Uterus (tissue), 4 donors: Measurements from ENCODE around the gene SLC6A17. TPM values are rescaled to one million over a fixed set of nuclear protein-coding genes. Genes with fewer than 3 reads are reported as not detected.

Experiments
- DNase-seq, 2 donors: peaks; one replicate each; pipeline ENCODE4 v3.0.0-alpha.2; 2019 to 2020
- H3K27ac ChIP-seq, 2 donors: fragments of 200-600 bp; sonication (generic); 1 replicate in 1 of 2; 2 replicates in 1 of 2; pipeline ENCODE4 v1.5.1; 2016 to 2018
- H3K27me3 ChIP-seq, 2 donors: fragments of 200-600 bp; sonication (generic); one replicate each; pipeline ENCODE4 v1.5.1; 2018 to 2019; ENCODE audit warnings: control low read depth in 1 of 2
- H3K36me3 ChIP-seq, 2 donors: fragments of 200-600 bp; sonication (generic); one replicate each; pipeline ENCODE4 v1.5.1; 2019; ENCODE audit warnings: control low read depth in 1 of 2
- H3K4me1 ChIP-seq, 2 donors: fragments of 200-600 bp; sonication (generic); one replicate each; pipeline ENCODE4 v1.5.1; 2018 to 2019; ENCODE audit warnings: control low read depth in 1 of 2
- H3K4me3 ChIP-seq, 2 donors: fragments of 200-600 bp; sonication (generic); 1 replicate in 1 of 2; 2 replicates in 1 of 2; pipeline ENCODE4 v1.5.1; 2018 to 2019; ENCODE audit warnings: mild to moderate bottlenecking in 1 of 2
- H3K9me3 ChIP-seq, 2 donors: fragments of 200-600 bp; sonication (generic); one replicate each; pipeline ENCODE4 v1.5.1; 2019; ENCODE audit warnings: control low read depth in 1 of 2
- CTCF ChIP-seq, 4 experiments: fragments of 200-600 bp in 2 of 4; fragments of 450-650 bp in 2 of 4; sonication (generic) in 2 of 4; IDR thresholded peaks; one replicate each; pipeline ENCODE4 v1.5.1; 2016 to 2019; ENCODE audit warnings: antibody characterized with exemption in 4 of 4, mild to moderate bottlenecking in 2 of 4, moderate library complexity in 1 of 4
- POLR2A ChIP-seq, 2 donors: fragments of 450-650 bp; IDR thresholded peaks; one replicate each; pipeline ENCODE4 v1.6.1; 2016; ENCODE audit warnings: antibody characterized with exemption in 2 of 2, mild to moderate bottlenecking in 1 of 2, moderate library complexity in 1 of 2
- intact Hi-C: fragments of 100-400 bp; cut with DNase I; formaldehyde crosslinking; loops from one replicate; pipeline ENCODE4 v1.15.1; 2023; ENCODE audit warnings: low total_unique reads
- total RNA-seq, 4 donors: library from RNA; depleted of rRNA in 3 of 4; stranded (reverse); fragments of >200 nt in 3 of 4; gene quantifications; one replicate each; pipeline versions ENCODE4 v1.1.0 to v1.2.4, GENCODE V29; 2014 to 2023
- donor health status: DM: yes; HTN: yes; CAD: no.

SLC6A17 gene
- total RNA-seq, 4 donors from 2014 or later = 0.07 to 0.15 TPM; not detected in 2

GRCh38 chr1:110144366-110144765, 5.9 kb upstream of the SLC6A17 start:
- Histone ChIP-seq H3K4me3 (no peak overlapping the region), H3K27me3 (peaks cover 0 to 9% of the 10 kb centered on the region in 2 donors), H3K36me3 (no peaks in the 10 kb centered on the region), H3K9me3 (no peaks in the 10 kb centered on the region), H3K27ac (no peak overlapping the region), H3K4me1 (no peaks in the 10 kb centered on the region)
- intact Hi-C loops = no loop called here
- no peak for TF ChIP-seq CTCF (IDR thresholded peaks at IDR 0.05)
- no peak for TF ChIP-seq POLR2A (IDR thresholded peaks at IDR 0.05)
- DNase-seq = no peak

- H3K36me3 ChIP-seq = no peaks in the 10 kb centered on the region
- no peaks in the 10 kb centered on the region for H3K9me3 ChIP-seq
- DNase-seq = no peak
- TF ChIP-seq CTCF (IDR thresholded peaks at IDR 0.05) (no peak), POLR2A (IDR thresholded peaks at IDR 0.05) (no peak)
- peaks cover 0 to 5% of the 10 kb centered on the region in 2 donors for H3K4me1 ChIP-seq
- H3K27ac ChIP-seq = no peak overlapping the region
- no peak overlapping the region for H3K4me3 ChIP-seq
- peaks cover 0 to 15% of the 10 kb centered on the region in 2 donors for H3K27me3 ChIP-seq
- intact Hi-C loops = no loop called here
These were observed 1.3 kb upstream of the SLC6A17 start for GRCh38 chr1:110148961-110149360.

GRCh38 chr1:110151175-110151669, 928 bp downstream of the SLC6A17 start:
- Histone ChIP-seq H3K27me3 (peaks cover 0 to 15% of the 10 kb centered on the region in 2 donors), H3K4me3 (no peak overlapping the region), H3K27ac (no peak overlapping the region), H3K4me1 (peaks cover 0 to 5% of the 10 kb centered on the region in 2 donors), H3K9me3 (no peaks in the 10 kb centered on the region), H3K36me3 (no peaks in the 10 kb centered on the region)
- DNase-seq = no peak
- TF ChIP-seq POLR2A (IDR thresholded peaks at IDR 0.05) (no peak), CTCF (IDR thresholded peaks at IDR 0.05) (no peak)
- intact Hi-C loops = no loop called here

- Histone ChIP-seq H3K4me1 (peaks cover 0 to 5% of the 10 kb centered on the region in 2 donors), H3K9me3 (no peaks in the 10 kb centered on the region), H3K27ac (no peak overlapping the region), H3K36me3 (no peaks in the 10 kb centered on the region), H3K4me3 (no peak overlapping the region), H3K27me3 (peaks cover 0 to 15% of the 10 kb centered on the region in 2 donors)
- intact Hi-C loops = no loop called here
- no peak for DNase-seq
- TF ChIP-seq CTCF (IDR thresholded peaks at IDR 0.05) = no peak
- no peak for TF ChIP-seq POLR2A (IDR thresholded peaks at IDR 0.05)
These were observed 2.0 kb downstream of the SLC6A17 start for GRCh38 chr1:110152133-110152785.

- Histone ChIP-seq H3K27ac (no peak overlapping the region), H3K36me3 (no peaks in the 10 kb centered on the region), H3K4me1 (peaks cover 0 to 5% of the 10 kb centered on the region in 2 donors), H3K4me3 (no peak overlapping the region), H3K27me3 (peaks cover 0 to 15% of the 10 kb centered on the region in 2 donors), H3K9me3 (no peaks in the 10 kb centered on the region)
- intact Hi-C loops = no loop called here
- no peak for DNase-seq
- TF ChIP-seq POLR2A (IDR thresholded peaks at IDR 0.05) = no peak
- TF ChIP-seq CTCF (IDR thresholded peaks at IDR 0.05) = no peak
These were observed 3.2 kb downstream of the SLC6A17 start for GRCh38 chr1:110153407-110153950.
